H9 (cell line): ENCODE measurements around the gene ACVR1. TPM values are rescaled to one million over a fixed set of nuclear protein-coding genes. Genes with fewer than 3 reads are reported as not detected.

Source experiments
- DNase-seq: peaks from one replicate; pipeline ENCODE4 v3.0.0-alpha.2; 2017
- H2AFZ ChIP-seq: one replicate; pipeline ENCODE4 v1.6.1; 2013; ENCODE audit warnings: mild to moderate bottlenecking, low read length, control low read depth, moderate library complexity
- H2AK5ac ChIP-seq: 2 replicates; pipeline ENCODE4 v1.6.1; 2013; ENCODE audit warnings: low read length, control low read depth, mixed read lengths; ENCODE audit not compliant: insufficient read length
- H2BK120ac ChIP-seq: one replicate; pipeline ENCODE4 v1.6.1; 2013; ENCODE audit warnings: low read depth, mild to moderate bottlenecking, low read length, control low read depth, inconsistent platforms; ENCODE audit not compliant: poor library complexity, severe bottlenecking
- H2BK12ac ChIP-seq: 2 replicates; pipeline ENCODE4 v1.6.1; 2013; ENCODE audit warnings: low read length, control low read depth, mixed read lengths, low read depth; ENCODE audit not compliant: insufficient read length
- H2BK15ac ChIP-seq: 2 replicates; pipeline ENCODE4 v1.6.1; 2013; ENCODE audit warnings: low read depth, low read length, control low read depth
- H2BK20ac ChIP-seq: one replicate; pipeline ENCODE4 v1.6.1; 2013; ENCODE audit warnings: low read depth, mild to moderate bottlenecking, low read length, control low read depth, inconsistent platforms; ENCODE audit not compliant: poor library complexity, severe bottlenecking
- H2BK5ac ChIP-seq: 2 replicates; pipeline ENCODE4 v1.6.1; 2013; ENCODE audit warnings: low read length, control low read depth, mixed read lengths; ENCODE audit not compliant: insufficient read length
- H3K14ac ChIP-seq: 2 replicates; pipeline ENCODE4 v1.6.1; 2013; ENCODE audit warnings: low read length, control low read depth; ENCODE audit not compliant: insufficient read depth
- H3K18ac ChIP-seq: 2 replicates; pipeline ENCODE4 v1.6.1; 2013; ENCODE audit warnings: low read depth, mild to moderate bottlenecking, mixed read lengths, low read length, control low read depth; ENCODE audit not compliant: insufficient read length
- H3K23ac ChIP-seq: 2 replicates; pipeline ENCODE4 v1.6.1; 2013; ENCODE audit warnings: low read length, control low read depth, mixed read lengths, low read depth; ENCODE audit not compliant: insufficient read length
- H3K23me2 ChIP-seq: 2 replicates; pipeline ENCODE4 v1.6.1; 2013; ENCODE audit warnings: low read depth, mild to moderate bottlenecking, mixed read lengths, low read length, control low read depth; ENCODE audit not compliant: insufficient read length, poor library complexity, severe bottlenecking
- H3K27ac ChIP-seq: 2 replicates; pipeline ENCODE4 v1.5.1; 2013; ENCODE audit warnings: low read length, control low read depth, mixed read lengths, low read depth; ENCODE audit not compliant: insufficient read length
- H3K27me3 ChIP-seq: 2 replicates; pipeline ENCODE4 v1.6.1; 2013; ENCODE audit warnings: low read length, control low read depth, inconsistent platforms; ENCODE audit not compliant: insufficient read depth
- H3K4ac ChIP-seq: 2 replicates; pipeline ENCODE4 v1.6.1; 2013; ENCODE audit warnings: low read depth, mild to moderate bottlenecking, control low read depth, inconsistent platforms, low read length, moderate library complexity
- H3K4me1 ChIP-seq: 2 replicates; pipeline ENCODE4 v1.6.1; 2013; ENCODE audit warnings: low read length, control low read depth, inconsistent platforms; ENCODE audit not compliant: insufficient read depth
- H3K4me2 ChIP-seq: 2 replicates; pipeline ENCODE4 v1.6.1; 2013; ENCODE audit warnings: low read length, control low read depth, mixed read lengths; ENCODE audit not compliant: insufficient read length, insufficient read depth
- H3K56ac ChIP-seq: 2 replicates; pipeline ENCODE4 v1.6.1; 2013; ENCODE audit warnings: low read depth, mild to moderate bottlenecking, mixed read lengths, low read length, control low read depth; ENCODE audit not compliant: insufficient read length
- H3K79me1 ChIP-seq: 2 replicates; pipeline ENCODE4 v1.6.1; 2013; ENCODE audit warnings: low read depth, mild to moderate bottlenecking, moderate library complexity, low read length, control low read depth, inconsistent platforms; ENCODE audit not compliant: insufficient read depth, poor library complexity, severe bottlenecking
- H3K79me2 ChIP-seq: 2 replicates; pipeline ENCODE4 v1.6.1; 2013; ENCODE audit warnings: low read length, control low read depth, inconsistent platforms; ENCODE audit not compliant: insufficient read depth
- H3K9ac ChIP-seq: 2 replicates; pipeline ENCODE4 v1.6.1; 2013; ENCODE audit warnings: low read length, control low read depth, mixed read lengths; ENCODE audit not compliant: insufficient read length; ENCODE audit errors: extremely low read depth
- H3K9me3 ChIP-seq: one replicate; pipeline ENCODE4 v1.6.1; 2013; ENCODE audit warnings: low read depth, low read length, inconsistent platforms; ENCODE audit not compliant: control insufficient read depth
- H3T11ph ChIP-seq: one replicate; pipeline ENCODE4 v1.6.1; 2013; ENCODE audit warnings: mild to moderate bottlenecking, low read length, control low read depth, inconsistent platforms
- H4K20me1 ChIP-seq: one replicate; pipeline ENCODE4 v1.6.1; 2013; ENCODE audit not compliant: control insufficient read depth, insufficient read length, insufficient read depth
- H4K5ac ChIP-seq: 2 replicates; pipeline ENCODE4 v1.6.1; 2013; ENCODE audit warnings: low read depth, mild to moderate bottlenecking, mixed read lengths, low read length, control low read depth; ENCODE audit not compliant: insufficient read length
- H4K8ac ChIP-seq: replicated peaks from 2 replicates; pipeline ENCODE4 v1.6.1; 2013; ENCODE audit warnings: low read length, control low read depth, mixed read lengths, low read depth; ENCODE audit not compliant: insufficient read length
- H4K91ac ChIP-seq: 2 replicates; pipeline ENCODE4 v1.6.1; 2013; ENCODE audit warnings: low read depth, mild to moderate bottlenecking, moderate library complexity, mixed read lengths, low read length, control low read depth; ENCODE audit not compliant: insufficient read length
- H3K27ac Mint-ChIP-seq, 3 experiments: 2 replicates in 2 of 3; 3 replicates in 1 of 3; pipeline ENCODE4 v1.8.0; 2020 to 2021; ENCODE audit warnings: mixed read lengths in 3 of 3, mild to moderate bottlenecking in 1 of 3, moderate library complexity in 1 of 3
- H3K27me3 Mint-ChIP-seq: 2 replicates; pipeline ENCODE4 v1.8.0; 2021; ENCODE audit warnings: low read depth, mild to moderate bottlenecking, moderate library complexity, mixed read lengths
- H3K36me3 Mint-ChIP-seq, 3 experiments: 2 replicates in 2 of 3; 3 replicates in 1 of 3; pipeline ENCODE4 v1.8.0; 2020 to 2021; ENCODE audit warnings: low read depth in 3 of 3, mixed read lengths in 3 of 3; ENCODE audit not compliant: insufficient read depth in 1 of 3
- H3K4me1 Mint-ChIP-seq, 2 experiments: 2 replicates each; pipeline ENCODE4 v1.8.0; 2020; ENCODE audit warnings: mixed read lengths in 2 of 2
- H3K4me3 Mint-ChIP-seq, 2 experiments: 2 replicates in 1 of 2; 3 replicates in 1 of 2; pipeline ENCODE4 v1.8.0; 2020 to 2021; ENCODE audit warnings: mild to moderate bottlenecking in 2 of 2, mixed read lengths in 2 of 2, moderate library complexity in 1 of 2
- H3K9me3 Mint-ChIP-seq, 2 experiments: 2 replicates in 1 of 2; 3 replicates in 1 of 2; pipeline ENCODE4 v1.8.0; 2020; ENCODE audit warnings: mild to moderate bottlenecking in 2 of 2, mixed read lengths in 2 of 2, moderate library complexity in 1 of 2
- CTCF ChIP-seq: fragments of 200-600 bp; sonication (generic); conservative IDR thresholded peaks from 3 replicates; pipeline ENCODE4 v1.8.0; 2021; ENCODE audit warnings: antibody characterized with exemption, mild to moderate bottlenecking
- WGBS: extraction: QIAGEN DNeasy Blood & Tissue Kit; methylation state at CpG from one replicate; pipeline ENCODE4 v1.1.7; 2013; ENCODE audit warnings: missing lambda C conversion rate, low lambda C conversion rate, mixed read lengths; ENCODE audit not compliant: insufficient read length; ENCODE audit errors: extremely low coverage; 5-methylcytosine and 5-hydroxymethylcytosine counted together
- total RNA-seq: library from RNA; stranded (reverse); gene quantifications from 2 replicates; pipeline ENCODE4 v1.2.1, GENCODE V29; 2021

ACVR1 gene
- total RNA-seq, 1 experiment from 2014 or later, result 21.2 TPM

- peaks cover 0 to 4% (median 0%) of the 10 kb centered on the region in 3 experiments; a peak in 3 of 7 replicates for H3K36me3 Mint-ChIP-seq
Measured at GRCh38 chr2:157803476-157803875, 72.7 kb downstream of the ACVR1 start.

More at GRCh38 chr2:157803476-157803875, 72.7 kb downstream of the ACVR1 start:
- no peak overlapping the region for H2AFZ ChIP-seq
- no peak overlapping the region for H3K23ac ChIP-seq
- DNase-seq, result no peak
- H3K4me3 Mint-ChIP-seq, result no peak overlapping the region
- H3K4ac ChIP-seq, result no peak overlapping the region
- H3K4me1 ChIP-seq, result no peaks in the 10 kb centered on the region
- H3K9me3 ChIP-seq, result no peaks in the 10 kb centered on the region
- H3K27ac Mint-ChIP-seq, result no peak overlapping the region
- H3K9ac ChIP-seq, result no peak overlapping the region
- H3K79me2 ChIP-seq, result no peaks in the 10 kb centered on the region
- no peaks in the 10 kb centered on the region for H3K79me1 ChIP-seq
- no peak overlapping the region for H4K8ac ChIP-seq
- TF ChIP-seq CTCF, result no peak
- H3T11ph ChIP-seq, result no peak overlapping the region
- H2BK5ac ChIP-seq, result no peak overlapping the region
- no peak overlapping the region for H2BK12ac ChIP-seq
- no peak overlapping the region for H4K91ac ChIP-seq
- H3K9me3 Mint-ChIP-seq, result no peaks in the 10 kb centered on the region
- no peak overlapping the region for H2BK15ac ChIP-seq
- no peaks in the 10 kb centered on the region for H3K23me2 ChIP-seq
- H4K20me1 ChIP-seq, result no peaks in the 10 kb centered on the region
- no peak overlapping the region for H3K56ac ChIP-seq
- H3K4me1 Mint-ChIP-seq, result peaks cover 3 to 7% of the 10 kb centered on the region in 2 experiments; a peak in 1 of 4 replicates
- no peaks in the 10 kb centered on the region for H3K27me3 ChIP-seq
- no peak overlapping the region for H3K18ac ChIP-seq
- H3K27ac ChIP-seq, result no peak overlapping the region
- WGBS, result no CpG with 5 or more reads among the region's 4 CpGs
- no peak overlapping the region for H3K14ac ChIP-seq
- H2AK5ac ChIP-seq, result no peak overlapping the region
- H2BK120ac ChIP-seq, result no peak overlapping the region
- H3K4me2 ChIP-seq, result no peak overlapping the region
- H4K5ac ChIP-seq, result no peak overlapping the region
- no peak overlapping the region for H2BK20ac ChIP-seq
- no peaks in the 10 kb centered on the region; the same call in 1 of the 2 replicates for H3K27me3 Mint-ChIP-seq
